NOMO-1 treated with dmso at 0.1 percent for 144 hours (cell line): Measurements from ENCODE around the gene MRPL54.

ENCODE experiments used
- DNase-seq: peaks from one replicate; lab custom pipeline; 2025; ENCODE audit not compliant: unreplicated experiment; lab: John Stamatoyannopoulos, UW

Gene MRPL54

DNA sequence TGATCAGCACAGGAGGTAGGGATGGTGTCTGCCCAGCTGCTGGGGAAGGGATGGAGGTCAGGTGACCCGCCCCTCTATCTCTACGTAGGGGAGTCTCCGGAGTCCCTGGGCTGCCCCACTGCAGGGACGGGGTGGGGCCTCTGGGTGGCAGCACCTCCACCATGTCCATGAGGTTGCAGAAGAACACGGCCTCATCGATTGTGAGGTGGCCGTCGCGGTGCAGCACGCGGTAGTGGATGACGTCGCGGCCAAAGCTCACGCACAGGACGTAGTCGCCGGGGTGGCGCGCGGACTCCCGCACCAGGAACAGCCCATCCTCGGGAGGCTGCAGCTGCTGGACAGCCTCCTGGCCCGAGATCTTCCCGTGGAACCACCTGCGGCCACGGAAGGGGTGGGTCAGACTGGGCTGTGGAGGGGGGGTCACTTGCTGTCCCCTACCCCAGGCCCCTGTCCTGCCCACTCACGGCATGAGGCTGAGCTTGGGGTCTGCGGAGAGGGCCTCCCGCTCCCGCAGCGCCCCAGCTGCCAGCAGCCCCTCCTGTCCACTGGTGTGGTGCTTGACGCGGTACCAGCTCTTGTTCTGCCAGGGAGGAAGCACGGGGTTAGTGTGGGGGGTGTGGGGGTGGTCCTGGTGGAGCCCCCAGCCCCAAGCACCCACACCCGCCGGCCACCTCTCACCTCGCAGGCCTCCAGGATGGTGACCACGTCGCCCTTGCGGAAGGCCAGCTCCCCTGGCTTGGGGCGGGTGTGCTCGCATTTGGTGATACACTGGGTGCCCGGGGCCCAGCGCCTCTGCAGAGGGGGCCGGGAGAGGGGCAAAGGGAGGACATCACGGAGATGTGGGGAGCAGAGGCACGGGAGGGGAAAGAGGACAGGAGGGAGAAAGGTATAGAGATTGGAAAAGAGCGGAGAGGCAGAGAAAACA, 21.4 kb downstream of the MRPL54 start:
- no peak for DNase-seq

DNA sequence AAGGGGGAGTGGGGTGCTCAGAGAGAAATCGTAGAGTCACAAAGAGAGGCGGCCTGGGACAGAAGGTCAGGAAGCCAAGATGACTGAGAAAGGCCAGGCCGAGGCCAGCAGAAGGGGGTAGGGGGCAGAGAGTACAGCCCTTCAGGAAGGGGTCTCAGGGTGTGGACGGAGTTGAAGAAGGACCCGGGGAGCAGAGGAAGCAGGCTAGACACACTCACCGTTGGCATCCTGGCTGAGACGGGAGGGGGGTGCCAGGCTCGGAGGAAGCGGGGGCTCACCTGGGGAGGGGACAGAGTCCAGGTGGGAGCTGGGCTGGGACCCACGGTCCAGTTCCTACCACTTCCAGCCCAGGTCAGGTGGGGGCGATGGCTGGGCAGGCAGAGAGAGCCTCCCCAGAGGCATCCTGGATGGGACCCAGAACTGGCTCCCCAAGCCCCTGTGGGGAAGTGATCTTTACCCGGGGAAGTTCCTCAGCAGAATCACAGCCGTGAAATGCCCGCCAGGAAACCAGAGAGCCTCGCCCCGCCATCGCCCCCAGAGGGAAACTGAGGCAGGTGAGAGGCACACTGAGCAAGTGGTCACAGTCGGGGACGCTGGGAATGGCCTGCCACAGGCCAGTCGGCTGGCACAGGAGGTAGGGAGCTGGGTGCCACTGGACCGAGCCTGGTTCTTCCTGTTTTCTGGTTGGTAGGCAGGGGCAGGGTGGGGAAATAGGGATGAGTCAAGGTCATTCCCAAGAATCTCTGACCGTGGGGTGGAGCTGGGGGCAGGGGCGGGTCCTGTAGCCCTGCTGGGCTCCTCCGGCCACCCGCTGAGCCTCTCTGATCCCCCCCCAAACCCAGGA, 22.3 kb downstream of the MRPL54 start:
- DNase-seq, result no peak

DNA sequence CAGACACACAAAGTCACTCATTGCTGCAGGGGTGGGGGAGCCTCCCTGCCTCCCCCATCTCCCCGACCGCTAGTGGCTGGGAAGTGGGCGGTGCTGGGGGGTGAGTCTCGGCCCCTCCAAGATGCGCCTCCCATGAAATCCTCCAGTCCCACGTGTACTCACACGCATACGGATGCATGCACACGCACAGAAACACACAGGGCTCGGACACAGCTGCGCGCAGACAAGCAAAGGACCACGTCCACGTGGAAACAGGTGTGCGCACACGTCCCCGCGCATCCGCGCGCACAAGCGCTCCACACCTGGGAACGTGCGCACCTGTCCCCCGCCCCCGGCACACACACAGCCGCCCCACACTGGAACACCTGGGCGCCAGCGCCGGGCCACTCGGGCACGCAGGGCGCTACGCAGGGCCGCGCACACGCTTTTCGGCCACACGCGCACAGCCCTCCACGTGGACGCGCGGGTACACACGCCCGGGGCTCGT, 23.0 kb downstream of the MRPL54 start:
- DNase-seq, result peak; percentile 26

DNA sequence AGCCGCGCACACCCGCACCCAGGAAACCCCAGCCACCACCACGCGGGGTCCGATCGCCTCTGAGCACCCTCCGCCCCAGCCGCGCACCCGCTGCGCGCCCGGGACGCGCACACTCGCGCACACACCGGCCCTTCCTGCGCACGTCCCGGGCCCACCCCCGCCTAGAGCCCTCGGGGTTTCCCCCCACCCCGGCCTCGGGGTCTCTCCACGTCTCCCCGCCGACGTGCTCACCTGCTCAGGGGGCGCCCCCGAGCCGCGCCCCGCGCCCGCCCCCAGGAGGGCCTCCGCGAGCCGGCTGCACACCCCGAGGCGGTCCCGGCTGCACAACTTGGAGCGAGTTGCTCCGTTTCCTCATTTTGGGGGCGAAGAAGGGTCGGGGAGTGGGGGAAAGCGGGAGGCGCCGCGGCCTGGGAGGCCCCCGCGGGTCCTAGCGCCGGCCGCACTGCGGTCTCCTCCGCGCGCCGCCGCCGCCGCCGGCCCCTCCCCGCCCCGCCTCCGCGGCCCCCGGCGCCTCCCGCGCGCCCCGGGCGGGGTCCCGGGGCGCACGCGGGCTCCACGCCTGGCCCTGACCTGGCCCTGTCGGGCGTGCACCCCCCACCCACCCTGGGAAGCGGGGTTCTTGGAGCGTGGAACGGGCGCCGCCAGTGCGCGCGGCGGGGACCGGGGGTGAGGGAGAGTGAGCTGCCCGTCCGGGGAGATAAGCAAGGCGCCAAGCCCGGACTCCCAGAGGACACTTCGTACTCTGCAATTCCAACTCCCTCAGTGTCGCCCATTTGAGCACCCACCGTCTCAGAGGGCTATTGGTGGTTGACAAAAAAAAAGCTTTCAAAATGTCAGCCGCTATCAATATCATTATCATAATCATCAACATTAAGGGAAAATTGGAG, 23.7 kb downstream of the MRPL54 start, which contains the start of gene MATK:
Gene MATK, minus strand, starts transcription at position 444 of the 887 bp plus-strand sequence. CDS start 1,246 bp downstream, outside the sequence.
- DNase-seq, result peak; percentile 77

DNA sequence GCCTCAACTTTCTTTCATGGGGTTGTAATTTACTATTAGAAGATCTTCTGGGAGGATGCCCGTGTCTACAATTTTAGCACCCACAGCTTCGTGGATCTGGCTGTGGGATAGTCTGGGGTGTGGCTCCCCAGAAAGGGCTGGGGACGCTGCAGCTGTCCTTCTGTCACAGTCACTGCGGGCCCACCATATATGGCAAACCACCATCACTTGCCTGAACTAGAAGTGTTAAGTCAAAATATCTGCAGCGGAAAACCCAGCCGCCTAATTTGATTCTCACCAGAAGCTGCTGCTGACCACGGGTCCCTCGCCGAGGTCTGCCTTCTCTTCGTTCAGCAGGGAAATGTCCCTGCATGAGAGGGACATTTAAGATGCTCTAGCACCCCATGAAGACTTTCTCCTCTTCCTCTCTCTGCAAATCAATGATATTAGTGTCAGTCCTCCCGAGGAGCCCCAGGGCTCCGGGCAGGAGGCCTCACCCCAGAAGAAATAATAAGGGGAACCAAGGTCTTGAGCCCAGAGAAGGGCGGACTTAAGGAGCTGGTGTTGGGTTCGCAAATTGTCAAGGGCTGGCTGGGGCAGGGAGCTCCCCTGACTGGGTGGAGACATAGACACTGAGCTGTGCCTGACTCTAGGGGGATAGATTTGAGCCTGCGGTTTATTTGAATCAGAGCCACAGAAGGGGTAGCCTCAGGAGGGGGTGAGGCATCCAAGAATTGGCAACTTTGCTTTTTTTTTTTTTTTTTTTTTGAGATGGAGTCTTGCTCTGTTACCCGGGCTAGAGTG, 26.7 kb downstream of the MRPL54 start:
- DNase-seq, result no peak

DNA sequence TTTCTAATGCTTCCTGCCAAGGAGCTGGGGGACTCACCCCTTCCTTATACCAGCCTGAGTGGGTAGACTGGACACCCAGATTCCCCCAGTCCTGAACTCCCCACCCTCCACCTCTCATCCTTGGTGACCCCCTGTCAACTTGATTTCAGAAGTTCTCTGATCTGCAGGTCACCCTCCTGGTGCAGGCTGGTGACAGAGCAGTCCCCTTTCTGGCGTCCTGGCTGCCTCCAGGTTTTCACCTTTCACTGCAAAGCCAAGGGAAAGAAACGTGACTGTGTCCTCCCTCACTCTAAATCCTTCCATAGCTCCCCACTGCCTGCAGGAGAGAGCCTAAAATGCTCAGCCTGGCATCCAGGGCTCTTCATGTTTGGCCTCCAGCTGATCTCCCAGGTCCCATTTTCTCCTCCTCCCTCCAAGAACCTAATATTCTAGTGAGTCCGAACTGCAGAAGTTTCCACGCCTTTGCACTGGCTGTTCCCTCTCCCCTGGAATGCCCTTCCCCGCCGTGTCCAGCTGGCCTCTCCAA, 27.8 kb downstream of the MRPL54 start:
- no peak for DNase-seq

DNA sequence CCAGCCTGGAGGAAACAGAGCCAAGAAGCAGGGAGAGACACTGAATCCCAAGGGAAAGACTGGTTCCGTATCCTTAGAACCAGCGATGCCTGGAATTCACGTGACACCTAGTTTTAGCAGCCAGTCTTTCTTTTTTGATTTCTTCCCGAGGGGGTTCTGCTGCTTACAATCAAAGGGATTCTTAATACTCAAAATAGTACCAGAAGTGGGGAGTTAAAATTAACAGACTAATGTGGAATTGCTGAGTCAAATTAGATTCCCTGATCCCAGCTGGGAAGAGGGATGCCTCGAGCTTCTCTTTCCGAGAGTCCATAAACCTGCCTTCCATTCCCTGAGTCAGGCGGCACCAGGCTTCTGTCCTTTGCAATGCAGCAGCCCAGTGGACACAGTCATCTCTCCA, 28.5 kb downstream of the MRPL54 start:
- no peak for DNase-seq

DNA sequence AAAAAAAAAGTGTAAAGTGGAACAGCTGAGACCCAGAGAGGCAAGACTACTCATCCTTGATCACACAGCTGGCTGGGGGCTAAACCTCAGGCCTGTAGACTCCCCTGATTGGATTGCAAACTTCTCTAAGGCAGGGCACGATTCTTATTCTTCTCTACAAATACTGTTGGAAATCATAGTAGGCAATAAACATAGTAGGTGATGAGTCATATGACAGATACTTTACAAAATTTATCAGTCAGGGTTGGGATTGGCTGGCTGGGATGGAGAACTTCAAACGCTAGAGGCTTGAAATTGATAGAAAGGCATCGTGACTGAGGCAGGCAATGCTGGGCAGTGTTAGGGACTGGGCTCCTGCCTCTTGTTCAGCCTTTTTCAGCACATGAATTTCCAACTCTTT, 29.6 kb downstream of the MRPL54 start:
- DNase-seq, result no peak

DNA sequence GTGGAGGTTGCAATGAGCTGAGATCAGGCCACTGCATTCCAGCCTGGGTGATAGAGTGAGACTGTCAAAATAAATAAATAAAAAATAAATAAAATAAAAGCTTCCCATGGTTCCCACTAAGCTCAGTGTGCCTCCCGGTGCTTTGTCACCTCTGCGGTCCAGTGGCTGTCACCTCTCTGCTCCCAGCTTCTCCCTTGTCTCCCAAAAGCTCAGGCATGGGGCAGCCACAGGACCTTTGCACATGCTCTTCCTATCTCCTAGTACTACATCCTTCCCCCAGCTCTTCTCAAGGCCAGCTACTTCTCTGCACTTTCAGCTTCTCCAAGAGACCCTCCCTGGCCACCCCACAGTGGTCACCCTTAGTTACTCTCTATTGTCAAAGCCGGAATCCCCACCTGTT, 31.3 kb downstream of the MRPL54 start:
- no peak for DNase-seq

DNA sequence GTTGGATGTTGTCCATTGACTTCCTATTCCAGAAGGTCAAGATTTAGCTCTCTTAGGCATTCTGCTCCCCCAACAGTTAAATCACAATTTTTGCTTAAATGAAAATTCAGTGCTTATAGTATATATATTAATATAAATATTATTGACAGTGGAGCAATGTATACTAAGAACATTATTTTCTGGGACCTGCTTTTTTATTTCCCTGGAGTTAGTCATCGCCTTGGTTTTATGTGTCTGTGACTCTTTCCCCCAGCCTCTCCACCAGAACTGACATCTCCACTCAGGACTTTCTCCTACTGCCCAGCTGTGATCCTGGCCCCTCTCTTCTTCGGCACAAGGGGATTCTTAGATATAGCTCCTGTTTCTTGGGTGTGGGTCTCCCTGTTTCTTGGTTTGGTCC, 33.9 kb downstream of the MRPL54 start:
- DNase-seq, result no peak

DNA sequence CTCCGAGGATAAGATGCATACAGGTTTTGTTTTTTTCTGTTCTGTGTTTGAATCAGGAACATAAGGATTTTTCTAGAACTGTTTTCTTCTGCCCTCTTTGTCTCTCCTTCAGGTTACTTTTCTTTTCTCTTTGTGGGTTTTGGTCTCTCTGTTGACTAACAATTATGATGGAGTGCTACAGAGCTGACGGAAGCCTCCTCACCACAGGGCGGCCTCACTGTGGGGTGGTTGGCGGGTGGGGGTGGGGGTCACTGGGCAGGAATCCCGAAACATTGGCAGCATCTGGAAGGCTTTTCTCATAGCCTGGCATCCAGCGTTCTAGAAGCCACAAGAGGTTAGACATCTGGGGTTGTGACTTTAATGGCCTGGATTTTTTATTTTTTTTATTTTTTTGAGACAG, 35.7 kb downstream of the MRPL54 start:
- no peak for DNase-seq

DNA sequence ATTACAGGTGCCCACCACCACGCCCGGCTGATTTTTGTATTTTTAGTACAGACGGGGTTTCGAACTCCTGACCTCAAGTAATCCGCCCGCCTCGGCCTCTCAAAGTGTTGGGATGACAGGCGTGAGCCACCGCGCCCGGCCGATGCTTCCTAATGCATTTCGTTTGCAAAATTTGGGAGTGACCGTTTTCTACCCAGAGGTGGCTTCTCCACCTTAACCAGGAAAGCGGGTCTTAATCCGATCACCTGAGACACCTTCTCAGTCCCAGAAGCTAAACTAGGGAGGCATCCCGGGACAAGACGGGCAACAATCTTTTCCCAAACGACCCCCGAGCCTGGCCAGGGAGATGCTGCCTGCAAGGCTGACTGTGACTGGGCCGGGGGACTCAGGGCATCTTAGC, 38.5 kb downstream of the MRPL54 start:
- DNase-seq, result no peak

DNA sequence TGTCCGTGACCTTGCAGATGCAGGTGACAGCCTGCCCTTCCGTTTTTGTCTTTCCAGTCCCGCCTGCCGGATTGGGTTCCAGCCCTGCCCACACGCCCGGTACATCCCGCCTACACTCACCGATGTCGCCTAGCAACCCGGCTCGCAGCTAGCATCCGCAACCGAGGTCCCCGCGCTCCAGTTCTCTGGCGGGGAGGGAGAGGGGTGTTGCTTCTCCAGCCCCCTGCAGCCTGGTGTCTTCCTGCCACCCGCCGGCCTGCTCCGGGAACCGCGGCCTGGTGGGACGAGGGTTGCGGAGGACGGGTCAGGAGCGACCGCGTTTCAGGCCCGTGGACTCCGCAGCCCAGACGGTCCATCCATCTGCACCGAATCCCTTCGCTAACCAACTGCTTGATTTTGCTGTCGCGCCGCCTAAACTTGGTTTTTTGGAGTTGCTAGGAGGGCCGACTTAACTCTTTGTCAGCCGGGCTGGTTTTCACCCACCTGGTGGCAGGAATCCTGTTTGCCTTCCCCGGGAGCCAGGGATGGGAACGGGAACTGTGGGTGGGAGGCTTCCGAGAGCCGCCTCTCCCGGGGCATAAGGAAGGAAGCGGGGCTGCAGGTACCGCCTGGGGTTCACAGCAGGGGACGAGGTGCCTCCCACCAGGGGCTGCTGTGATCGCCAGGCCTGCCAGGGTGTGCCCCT, 39.1 kb downstream of the MRPL54 start:
- DNase-seq, result no peak

DNA sequence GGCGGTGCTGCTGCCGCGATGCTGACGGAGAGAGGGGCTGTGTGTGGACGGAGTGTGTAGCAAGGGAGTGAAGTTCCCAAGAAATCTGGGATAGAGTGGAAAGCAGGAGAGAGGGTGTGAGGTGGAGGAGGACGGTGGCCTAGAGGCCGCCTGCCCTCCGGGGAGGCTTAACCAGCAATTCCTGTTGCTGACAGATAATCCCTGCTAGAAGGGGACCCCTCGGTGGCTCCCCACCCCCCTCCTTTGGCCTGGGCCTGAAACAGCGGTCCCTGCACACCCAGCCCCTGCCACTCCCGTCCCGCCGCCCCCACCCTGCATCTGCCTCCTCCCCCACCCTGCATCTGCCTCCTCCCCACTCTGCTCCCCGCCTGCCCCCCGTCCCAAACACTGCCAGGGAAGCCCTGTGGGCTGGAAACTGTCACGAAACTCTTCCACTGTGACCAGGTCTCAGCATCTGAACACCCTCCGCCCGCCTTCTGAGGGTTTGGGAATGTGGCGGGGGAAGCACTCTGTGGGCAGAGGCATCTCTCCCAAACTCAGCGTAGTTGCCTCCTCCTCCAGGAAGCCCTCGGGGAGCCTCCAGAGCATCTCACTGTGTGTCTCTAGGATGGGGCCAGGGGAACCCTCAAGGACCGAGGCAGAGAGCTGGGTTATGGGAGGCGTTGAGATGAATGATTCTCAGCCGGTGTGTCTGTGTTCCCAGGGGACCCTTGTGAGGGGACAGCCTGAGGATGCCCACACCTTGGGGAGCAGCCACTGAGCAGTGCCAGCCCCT, 40.8 kb downstream of the MRPL54 start:
- no peak for DNase-seq

DNA sequence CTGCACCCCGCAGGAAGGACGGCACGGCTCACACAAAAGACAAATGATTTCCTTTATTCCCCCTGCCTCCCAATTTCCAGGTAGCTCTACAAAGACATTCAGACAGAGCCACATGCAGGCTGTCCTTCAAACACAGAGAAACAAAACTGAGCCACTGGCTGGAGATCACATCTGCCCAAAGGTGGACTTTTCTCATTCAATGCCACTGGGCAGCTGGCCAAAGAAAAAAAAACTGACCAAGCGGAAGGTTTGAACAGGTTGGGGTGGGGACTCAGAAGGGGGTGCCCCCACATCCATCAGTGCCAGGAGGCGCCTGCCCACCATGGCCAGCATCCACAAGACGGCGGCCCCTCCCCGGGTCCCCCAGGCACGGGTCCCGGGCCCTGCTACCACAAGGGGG, 41.5 kb downstream of the MRPL54 start:
- DNase-seq, result no peak

DNA sequence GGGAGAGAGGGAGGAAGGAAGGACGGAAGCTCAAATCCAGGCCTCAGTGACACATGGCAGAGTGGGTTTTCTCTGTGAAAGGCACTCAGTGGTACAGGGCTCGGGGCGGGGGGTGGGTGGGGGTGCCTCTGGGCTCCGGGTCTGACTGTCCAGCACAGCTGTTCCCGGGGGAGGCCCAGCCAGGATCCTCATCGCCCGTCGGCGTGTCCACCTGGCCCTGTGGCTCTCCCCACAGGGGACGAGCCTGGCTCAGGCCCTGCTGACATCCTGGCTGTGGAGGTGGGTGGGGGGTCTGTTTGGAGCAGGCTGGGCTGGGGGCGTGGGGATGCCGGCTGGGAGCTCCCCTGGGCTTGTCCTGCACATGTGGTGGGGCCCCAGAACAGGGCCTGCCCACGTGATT, 41.9 kb downstream of the MRPL54 start:
- DNase-seq, result no peak

DNA sequence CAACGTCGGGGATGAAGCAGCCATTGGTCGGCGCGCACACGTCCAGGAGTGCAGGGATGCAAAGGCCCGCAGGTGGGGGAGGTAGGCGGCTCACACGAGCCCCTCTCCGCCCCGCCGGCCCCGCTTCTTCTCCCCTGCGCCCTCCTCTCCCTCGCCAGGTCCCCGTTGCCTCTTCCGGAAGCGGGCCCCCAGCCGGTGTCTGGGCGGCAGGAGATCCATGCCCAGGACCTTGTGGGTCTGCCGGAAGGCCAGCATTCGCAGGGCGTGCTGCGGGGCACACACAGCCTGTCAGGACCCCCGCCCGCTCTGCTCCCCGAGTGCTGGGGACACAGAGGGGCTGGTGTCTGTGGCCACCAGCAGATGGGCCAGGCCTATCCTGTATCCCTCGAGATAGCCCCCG, 43.4 kb downstream of the MRPL54 start:
- no peak for DNase-seq

DNA sequence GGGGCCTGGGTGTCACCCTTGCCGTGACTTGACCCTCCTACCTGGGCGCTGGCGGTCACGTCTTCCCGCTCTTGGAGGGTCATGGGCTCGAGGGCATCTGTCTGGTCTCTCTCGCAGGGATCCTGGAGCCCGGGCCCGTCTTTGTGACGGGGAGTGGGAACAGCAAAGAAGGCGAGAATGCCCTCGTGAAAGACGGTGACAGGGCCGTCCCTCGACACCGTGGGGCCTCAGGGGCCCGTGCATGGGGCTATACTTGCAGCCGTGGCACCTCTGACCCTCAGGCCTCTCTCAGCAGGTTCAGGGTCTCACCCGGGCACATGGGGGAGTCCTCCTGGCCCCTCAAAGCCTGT, 44.6 kb downstream of the MRPL54 start:
- no peak for DNase-seq
